Measurements from ENCODE around the gene HIVEP3. TPM values are rescaled to one million over a fixed set of nuclear protein-coding genes. Genes with fewer than 3 reads are reported as not detected.

Gene HIVEP3
- total RNA-seq, 1 donor from 2014 or later = 8.9 TPM

- H3K36me3 ChIP-seq (ENCODE audit: insufficient read depth, low read length) = peaks cover 2% of the 10 kb centered on the region
- Mint-ChIP-seq H3K27me3 (ENCODE audit: low read depth, unreplicated experiment) (peaks cover 28% of the 10 kb centered on the region), H3K36me3 (ENCODE audit: low read depth, unreplicated experiment) (peaks cover 22% of the 10 kb centered on the region), H3K4me3 (ENCODE audit: unreplicated experiment) (no peak overlapping the region), H3K27ac (ENCODE audit: unreplicated experiment) (no peak overlapping the region), H3K9me3 (ENCODE audit: unreplicated experiment) (peaks cover 13% of the 10 kb centered on the region), H3K4me1 (ENCODE audit: low read depth, unreplicated experiment) (no peaks in the 10 kb centered on the region)
- H3K9ac ChIP-seq (ENCODE audit: low read length) = no peak overlapping the region
- TF ChIP-seq EZH2 (IDR thresholded peaks at IDR 0.05; ENCODE audit: insufficient read depth, low read length) (no peak), CTCF (IDR thresholded peaks at IDR 0.05; ENCODE audit: insufficient read depth, low read depth, low read length) (no peak)
- H3K9me3 ChIP-seq (ENCODE audit: insufficient read depth, low read depth, low read length) = no peaks in the 10 kb centered on the region
- H3K27me3 ChIP-seq (ENCODE audit: insufficient read depth, low read length) = no peaks in the 10 kb centered on the region
- DNase-seq (ENCODE audit: low read depth) = no peak
- H3K4me2 ChIP-seq (ENCODE audit: low read length) = no peak overlapping the region
- no peak overlapping the region for H3K4me3 ChIP-seq (ENCODE audit: insufficient read depth, low read depth, low read length)
- no peak overlapping the region for H2AFZ ChIP-seq (ENCODE audit: low read depth, low read length)
- H3K79me2 ChIP-seq (ENCODE audit: insufficient read depth, low read length) = no peaks in the 10 kb centered on the region
- H4K20me1 ChIP-seq (ENCODE audit: insufficient read depth, low read length) = peaks cover 18% of the 10 kb centered on the region
- FAIRE-seq = no peak
- no peak overlapping the region for H3K27ac ChIP-seq (ENCODE audit: low read depth, low read length)
- H3K4me1 ChIP-seq (ENCODE audit: insufficient read depth, low read length) = no peaks in the 10 kb centered on the region
Measured at GRCh38 chr1:41582851-41583657, 335.7 kb downstream of the HIVEP3 start.

- no peak overlapping the region for H2AFZ ChIP-seq (ENCODE audit: low read depth, low read length)
- H3K4me2 ChIP-seq (ENCODE audit: low read length) = no peak overlapping the region
- FAIRE-seq = no peak
- no peaks in the 10 kb centered on the region for H3K9me3 ChIP-seq (ENCODE audit: insufficient read depth, low read depth, low read length)
- DNase-seq (ENCODE audit: low read depth) = no peak
- Mint-ChIP-seq H3K4me1 (ENCODE audit: low read depth, unreplicated experiment) (no peaks in the 10 kb centered on the region), H3K9me3 (ENCODE audit: unreplicated experiment) (peaks cover 10% of the 10 kb centered on the region), H3K27ac (ENCODE audit: unreplicated experiment) (no peak overlapping the region), H3K27me3 (ENCODE audit: low read depth, unreplicated experiment) (peaks cover 26% of the 10 kb centered on the region), H3K4me3 (ENCODE audit: unreplicated experiment) (no peak overlapping the region), H3K36me3 (ENCODE audit: low read depth, unreplicated experiment) (peaks cover 23% of the 10 kb centered on the region)
- H3K27ac ChIP-seq (ENCODE audit: low read depth, low read length) = no peak overlapping the region
- H3K4me1 ChIP-seq (ENCODE audit: insufficient read depth, low read length) = no peaks in the 10 kb centered on the region
- H3K27me3 ChIP-seq (ENCODE audit: insufficient read depth, low read length) = no peaks in the 10 kb centered on the region
- peaks cover 2% of the 10 kb centered on the region for H3K36me3 ChIP-seq (ENCODE audit: insufficient read depth, low read length)
- H3K9ac ChIP-seq (ENCODE audit: low read length) = no peak overlapping the region
- no peaks in the 10 kb centered on the region for H3K79me2 ChIP-seq (ENCODE audit: insufficient read depth, low read length)
- TF ChIP-seq CTCF (IDR thresholded peaks at IDR 0.05; ENCODE audit: insufficient read depth, low read depth, low read length) (no peak), EZH2 (IDR thresholded peaks at IDR 0.05; ENCODE audit: insufficient read depth, low read length) (no peak)
- no peak overlapping the region for H3K4me3 ChIP-seq (ENCODE audit: insufficient read depth, low read depth, low read length)
- H4K20me1 ChIP-seq (ENCODE audit: insufficient read depth, low read length) = peaks cover 18% of the 10 kb centered on the region
Measured at GRCh38 chr1:41582351-41582750, 336.4 kb downstream of the HIVEP3 start.

GRCh38 chr1:41582004-41582325 is 336.8 kb downstream of the HIVEP3 start:
- H3K36me3 Mint-ChIP-seq (ENCODE audit: low read depth, unreplicated experiment) = peaks cover 22% of the 10 kb centered on the region
- TF ChIP-seq CTCF (IDR thresholded peaks at IDR 0.05; ENCODE audit: insufficient read depth, low read depth, low read length) (no peak), EZH2 (IDR thresholded peaks at IDR 0.05; ENCODE audit: insufficient read depth, low read length) (no peak)
- Histone ChIP-seq H3K4me3 (ENCODE audit: insufficient read depth, low read depth, low read length) (no peak overlapping the region), H3K27ac (ENCODE audit: low read depth, low read length) (no peak overlapping the region), H4K20me1 (ENCODE audit: insufficient read depth, low read length) (peaks cover 18% of the 10 kb centered on the region), H2AFZ (ENCODE audit: low read depth, low read length) (no peak overlapping the region), H3K9ac (ENCODE audit: low read length) (no peak overlapping the region), H3K79me2 (ENCODE audit: insufficient read depth, low read length) (no peaks in the 10 kb centered on the region), H3K4me1 (ENCODE audit: insufficient read depth, low read length) (peaks cover under 1% of the 10 kb centered on the region), H3K9me3 (ENCODE audit: insufficient read depth, low read depth, low read length) (no peaks in the 10 kb centered on the region), H3K4me2 (ENCODE audit: low read length) (no peak overlapping the region), H3K27me3 (ENCODE audit: insufficient read depth, low read length) (no peaks in the 10 kb centered on the region), H3K36me3 (ENCODE audit: insufficient read depth, low read length) (peaks cover 2% of the 10 kb centered on the region)
- peaks cover 10% of the 10 kb centered on the region for H3K9me3 Mint-ChIP-seq (ENCODE audit: unreplicated experiment)
- H3K27ac Mint-ChIP-seq (ENCODE audit: unreplicated experiment) = no peak overlapping the region
- no peak for DNase-seq (ENCODE audit: low read depth)
- H3K4me3 Mint-ChIP-seq (ENCODE audit: unreplicated experiment) = no peak overlapping the region
- no peak for FAIRE-seq
- peaks cover 23% of the 10 kb centered on the region for H3K27me3 Mint-ChIP-seq (ENCODE audit: low read depth, unreplicated experiment)
- no peaks in the 10 kb centered on the region for H3K4me1 Mint-ChIP-seq (ENCODE audit: low read depth, unreplicated experiment)

All from astrocyte (in vitro differentiated cells and primary cell).